Measurements from ENCODE around the gene TXNDC9. TPM values are rescaled to one million over a fixed set of nuclear protein-coding genes. Genes with fewer than 3 reads are reported as not detected.
A peak's percentile ranks its signal among the peaks of the same experiment; 100 is the strongest.

TXNDC9 gene
- total and polyA plus RNA-seq, 2 of the 8 experiments (the other 6 are each of a cell fraction or from before 2014, with no cell fraction given), result 12.9 to 35.6 TPM

DNA sequence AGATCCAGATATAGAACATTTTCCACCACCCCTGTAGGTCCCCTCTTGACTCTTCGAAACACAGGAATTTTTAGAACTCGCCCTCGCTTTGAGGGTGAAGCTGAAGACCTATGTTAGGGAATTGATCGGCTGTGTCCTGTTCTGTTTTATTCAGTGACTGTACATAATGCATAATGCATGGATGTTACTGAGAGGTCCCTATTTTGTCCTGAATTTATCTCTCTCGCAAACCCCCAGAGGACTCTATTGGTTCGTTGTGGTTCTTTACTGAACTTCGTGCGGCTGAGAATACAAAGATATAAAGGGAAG is 625 bp upstream of the TXNDC9 start:
- H3K23me2 ChIP-seq (ENCODE audit: low read depth, low read length), result peaks cover 11% of the 10 kb centered on the region
- no peak overlapping the region for H3K18ac ChIP-seq (ENCODE audit: extremely low read depth, low read length)
- H3K56ac ChIP-seq (replicated peaks; ENCODE audit: insufficient read length, low read depth, low read length), result no peak overlapping the region
- H3K4ac ChIP-seq (replicated peaks; ENCODE audit: insufficient read length, low read depth, low read length), result no peak overlapping the region
- H4K5ac ChIP-seq (ENCODE audit: insufficient read length, low read depth, low read length), result no peak overlapping the region
- H2BK120ac ChIP-seq (replicated peaks; ENCODE audit: low read depth, low read length), result no peak overlapping the region
- ChIA-PET CTCF (ENCODE audit: partially characterized antibody) (interaction anchor here (0.6 to 3.2 kb wide), 16 partner anchors 11 to 925 kb away, joined by 3 to 9 read pairs (median 4); partner anchors contain the start of genes MITD1 and MRPL30), POLR2A (ENCODE audit: partially characterized antibody) (interaction anchor here (1.7 to 3.2 kb wide), 2 partner anchors 51 to 156 kb away, joined by 3 to 19 read pairs; partner anchors contain the start of genes MITD1 and MRPL30)
- no peak overlapping the region for H3K14ac ChIP-seq (ENCODE audit: insufficient read length)
- H3K27ac ChIP-seq (ENCODE audit: low read depth, low read length), result no peak overlapping the region
- FAIRE-seq, result no peak
- no peak overlapping the region for H3K9ac ChIP-seq (replicated peaks in 1 of 4; ENCODE audit: extremely low read depth in 1 of 4, low read depth in 3 of 4, low read length in 3 of 4)
- H3K23ac ChIP-seq (ENCODE audit: insufficient read length), result no peak overlapping the region
- no peak overlapping the region for H4K91ac ChIP-seq (replicated peaks; ENCODE audit: insufficient read length, low read length)
- DNase-seq (ENCODE audit: low read depth in 1 of 2, low spot score in 2 of 2), result no peak
- peaks cover 3% of the 10 kb centered on the region; the same call in 1 of the 2 replicates for H3K79me1 ChIP-seq (ENCODE audit: low read depth, low read length)
- peak overlapping the region; percentile 71 to 80 for H3K4me2 ChIP-seq (ENCODE audit: insufficient read depth in 1 of 2, low read depth in 2 of 2, low read length in 2 of 2)
- peak overlapping the region; percentile 91 for H2AFZ ChIP-seq (ENCODE audit: low read length)
- H2BK5ac ChIP-seq (ENCODE audit: low read depth, low read length), result no peak overlapping the region
- H3K4me3 ChIP-seq (ENCODE audit: extremely low read depth in 1 of 4, insufficient read depth in 2 of 4, low read depth in 3 of 4, low read length in 4 of 4), result peak overlapping the region; percentile 77 to 90 (median 86)
- no peak overlapping the region for H2BK12ac ChIP-seq (ENCODE audit: low read depth, low read length)
- H2BK15ac ChIP-seq (ENCODE audit: low read length), result no peak overlapping the region
- H3K36me3 ChIP-seq (ENCODE audit: control insufficient read depth in 2 of 4, insufficient read depth in 4 of 4, low read length in 3 of 4), result peaks cover 5 to 13% (median 10%) of the 10 kb centered on the region in 4 experiments; a peak in 6 of 8 replicates
- no peak overlapping the region for H2AK5ac ChIP-seq (ENCODE audit: low read depth, low read length)
- no peaks in the 10 kb centered on the region for H3K27me3 ChIP-seq (replicated peaks in 1 of 4; ENCODE audit: control insufficient read depth in 3 of 4, extremely low read depth in 1 of 4, insufficient read depth in 3 of 4, low read length in 3 of 4)
- no peaks in the 10 kb centered on the region for H3K9me3 ChIP-seq (ENCODE audit: insufficient read depth in 2 of 2, low read depth in 1 of 2, low read length in 1 of 2)
- H3K4me1 ChIP-seq (replicated peaks in 1 of 4; ENCODE audit: control insufficient read depth in 3 of 4, insufficient read depth in 4 of 4, low read length in 3 of 4), result peaks cover 0 to 4% (median 0%) of the 10 kb centered on the region in 4 experiments; a peak in 1 of 7 replicates
- WGBS, 2 experiments (ENCODE audit: extremely low coverage in 1 of 2, insufficient coverage in 1 of 2, insufficient read length in 1 of 2, insufficient replicate concordance in 2 of 2, low coverage in 1 of 2, low lambda C conversion rate in 2 of 2, missing lambda C conversion rate in 1 of 2), result 15% methylated on average over 8 of the region's 8 CpGs; no CpG with 5 or more reads in 1 of the 2 experiments
- peaks cover 2 to 5% of the 10 kb centered on the region in 2 experiments for H4K20me1 ChIP-seq (replicated peaks in 1 of 2; ENCODE audit: control insufficient read depth in 1 of 2, insufficient read depth in 2 of 2, low read length in 2 of 2)
- H3K79me2 ChIP-seq (ENCODE audit: control insufficient read depth in 1 of 2, insufficient read depth in 2 of 2, low read length in 2 of 2), result peaks cover 25 to 74% of the 10 kb centered on the region in 2 experiments
- no peak overlapping the region for H4K8ac ChIP-seq (ENCODE audit: extremely low read depth, insufficient read depth, low read length)
- H2BK20ac ChIP-seq (ENCODE audit: low read length), result no peak overlapping the region
- TF ChIP-seq TAF1 (IDR thresholded peaks at IDR 0.05; ENCODE audit: low read depth, low read length), result no peak
- no peak for TF ChIP-seq POLR2AphosphoS5 (IDR thresholded peaks at IDR 0.05; ENCODE audit: low read depth, low read length)
- no peak for TF ChIP-seq BCL11A (IDR thresholded peaks at IDR 0.05; ENCODE audit: low read depth in 2 of 2, low read length in 2 of 2)
- no peak for TF ChIP-seq CBX8 (IDR thresholded peaks at IDR 0.05; ENCODE audit: borderline replicate concordance, low read depth, low read length)
- TF ChIP-seq TEAD4 (IDR thresholded peaks at IDR 0.05; ENCODE audit: low read depth, low read length), result no peak
- TF ChIP-seq RXRA (IDR thresholded peaks at IDR 0.05; ENCODE audit: insufficient read depth, low read depth, low read length), result no peak
- no peak for TF ChIP-seq TCF12 (IDR thresholded peaks at IDR 0.05; ENCODE audit: low read depth, low read length)
- no peak for TF ChIP-seq USF2 (IDR thresholded peaks at IDR 0.05; ENCODE audit: low read length)
- no peak for TF ChIP-seq CHD1 (IDR thresholded peaks at IDR 0.05; ENCODE audit: low read depth, low read length)
- TF ChIP-seq RFX5 (IDR thresholded peaks at IDR 0.05; ENCODE audit: borderline replicate concordance, low read depth, low read length), result no peak
- TF ChIP-seq CTCF (IDR thresholded peaks at IDR 0.05; ENCODE audit: control extremely low read depth in 1 of 3, insufficient read depth in 1 of 3, low read depth in 1 of 3, low read length in 3 of 3), result no peak
